H1 (cell line): Measurements from ENCODE around the gene IRGQ. TPM values are rescaled to one million over a fixed set of nuclear protein-coding genes. Genes with fewer than 3 reads are reported as not detected.

ENCODE experiments used
- CTCF ChIA-PET: fragments of 300-600 bp; sonication (Branson Sonifier 250); formaldehyde crosslinking; loops from one replicate; lab custom pipeline; 2021; ENCODE audit not compliant: partially characterized antibody; lab: Charles Lee
- POLR2A ChIA-PET: fragments of 300-600 bp; sonication (Branson Sonifier 250); formaldehyde crosslinking; loops from one replicate; lab custom pipeline; 2021; ENCODE audit warnings: inconsistent platforms; ENCODE audit not compliant: partially characterized antibody; lab: Charles Lee
- DNase-seq, 2 experiments: peaks; one replicate each; pipeline versions ENCODE4 v3.0.0 to v3.0.0-alpha.2; 2010 to 2022; ENCODE audit warnings: low spot score in 2 of 2, low read depth in 1 of 2, mixed read lengths in 1 of 2
- FAIRE-seq: peaks from 2 replicates; lab custom pipeline; 2011; peaks lifted over from hg19 to GRCh38; lab: Jason Lieb, UNC
- H2AFZ ChIP-seq: 2 replicates; pipeline ENCODE4 v1.8.1; 2012; ENCODE audit warnings: low read length, inconsistent platforms
- H2AK5ac ChIP-seq: 2 replicates; pipeline ENCODE4 v1.6.1; 2013; ENCODE audit warnings: low read depth, low read length
- H2BK120ac ChIP-seq: replicated peaks from 2 replicates; pipeline ENCODE3; 2013; ENCODE audit warnings: low read depth, low read length, inconsistent platforms
- H2BK12ac ChIP-seq: 2 replicates; pipeline ENCODE4 v1.6.1; 2013; ENCODE audit warnings: low read depth, low read length
- H2BK15ac ChIP-seq: 2 replicates; pipeline ENCODE4 v1.6.1; 2013; ENCODE audit warnings: low read length
- H2BK20ac ChIP-seq: 2 replicates; pipeline ENCODE4 v1.6.1; 2013; ENCODE audit warnings: low read length
- H2BK5ac ChIP-seq: 2 replicates; pipeline ENCODE4 v1.6.1; 2013; ENCODE audit warnings: low read depth, low read length
- H3K14ac ChIP-seq: 2 replicates; pipeline ENCODE4 v1.6.1; 2013; ENCODE audit warnings: inconsistent platforms; ENCODE audit not compliant: insufficient read length
- H3K18ac ChIP-seq: 2 replicates; pipeline ENCODE4 v1.6.1; 2013; ENCODE audit warnings: low read length; ENCODE audit errors: extremely low read depth
- H3K23ac ChIP-seq: 2 replicates; pipeline ENCODE4 v1.6.1; 2013; ENCODE audit warnings: inconsistent platforms; ENCODE audit not compliant: insufficient read length
- H3K23me2 ChIP-seq: 2 replicates; pipeline ENCODE4 v1.6.1; 2013; ENCODE audit warnings: low read depth, low read length
- H3K27ac ChIP-seq: 2 replicates; pipeline ENCODE4 v1.6.1; 2011; ENCODE audit warnings: low read depth, low read length, inconsistent platforms
- H3K27me3 ChIP-seq, 4 experiments: replicated peaks in 1 of 4; 1 replicate in 1 of 4; 2 replicates in 3 of 4; pipeline versions ENCODE4 v1.6.1 to v1.8.1; 2011 to 2013; ENCODE audit warnings: low read length in 3 of 4, mild to moderate bottlenecking in 3 of 4, inconsistent platforms in 2 of 4, mixed read lengths in 2 of 4, moderate library complexity in 1 of 4; ENCODE audit not compliant: control insufficient read depth in 3 of 4, insufficient read depth in 3 of 4; ENCODE audit errors: extremely low read depth in 1 of 4
- H3K36me3 ChIP-seq, 4 experiments: 2 replicates each; pipeline versions ENCODE4 v1.6.1 to v1.8.1; 2011 to 2013; ENCODE audit warnings: mild to moderate bottlenecking in 4 of 4, low read length in 3 of 4, moderate library complexity in 2 of 4, control low read depth in 1 of 4, inconsistent platforms in 1 of 4; ENCODE audit not compliant: insufficient read depth in 4 of 4, control insufficient read depth in 2 of 4
- H3K4ac ChIP-seq: replicated peaks from 2 replicates; pipeline ENCODE3; 2013; ENCODE audit warnings: low read length, low read depth, mixed read lengths, inconsistent platforms; ENCODE audit not compliant: insufficient read length
- H3K4me1 ChIP-seq, 4 experiments: replicated peaks in 1 of 4; 1 replicate in 1 of 4; 2 replicates in 3 of 4; pipeline versions ENCODE4 v1.6.1 to v1.8.1; 2011 to 2013; ENCODE audit warnings: low read length in 3 of 4, inconsistent platforms in 2 of 4, mixed read lengths in 1 of 4; ENCODE audit not compliant: insufficient read depth in 4 of 4, control insufficient read depth in 3 of 4
- H3K4me2 ChIP-seq, 2 experiments: 2 replicates each; pipeline versions ENCODE4 v1.6.1 to v1.8.1; 2011 to 2013; ENCODE audit warnings: low read depth in 2 of 2, low read length in 2 of 2, control low read depth in 1 of 2, inconsistent platforms in 1 of 2, mild to moderate bottlenecking in 1 of 2; ENCODE audit not compliant: insufficient read depth in 1 of 2
- H3K4me3 ChIP-seq, 4 experiments: fragments of 200-600, 300-600 bp in 1 of 4; sonication (generic), shearing (Covaris generic), sonication (Bioruptor Twin) in 1 of 4; 2 replicates each; pipeline versions ENCODE4 v1.5.1 to v1.8.1; 2011 to 2016; ENCODE audit warnings: low read length in 4 of 4, low read depth in 3 of 4, control low read depth in 2 of 4, inconsistent platforms in 2 of 4, mild to moderate bottlenecking in 2 of 4, mixed read lengths in 1 of 4, moderate library complexity in 1 of 4; ENCODE audit not compliant: insufficient read depth in 2 of 4; ENCODE audit errors: extremely low read depth in 1 of 4
- H3K56ac ChIP-seq: replicated peaks from 2 replicates; pipeline ENCODE3; 2013; ENCODE audit warnings: low read depth, mild to moderate bottlenecking, mixed read lengths, low read length, inconsistent platforms; ENCODE audit not compliant: insufficient read length
- H3K79me1 ChIP-seq: 2 replicates; pipeline ENCODE4 v1.6.1; 2013; ENCODE audit warnings: low read depth, low read length, control low read depth
- H3K79me2 ChIP-seq, 2 experiments: 2 replicates each; pipeline versions ENCODE4 v1.6.1 to v1.8.1; 2012 to 2013; ENCODE audit warnings: low read length in 2 of 2, mild to moderate bottlenecking in 2 of 2, inconsistent platforms in 1 of 2; ENCODE audit not compliant: insufficient read depth in 2 of 2, control insufficient read depth in 1 of 2
- H3K9ac ChIP-seq, 4 experiments: replicated peaks in 1 of 4; 1 replicate in 1 of 4; 2 replicates in 3 of 4; pipeline versions ENCODE4 v1.6.1 to v1.8.1; 2011 to 2013; ENCODE audit warnings: low read depth in 3 of 4, low read length in 3 of 4, control low read depth in 2 of 4, mild to moderate bottlenecking in 2 of 4, moderate library complexity in 2 of 4, inconsistent platforms in 1 of 4; ENCODE audit errors: extremely low read depth in 1 of 4
- H3K9me3 ChIP-seq, 2 experiments: 2 replicates each; pipeline versions ENCODE4 v1.6.1 to v1.8.1; 2012 to 2013; ENCODE audit warnings: mild to moderate bottlenecking in 2 of 2, moderate library complexity in 2 of 2, control low read depth in 1 of 2, inconsistent platforms in 1 of 2, low read depth in 1 of 2, low read length in 1 of 2, mixed read lengths in 1 of 2; ENCODE audit not compliant: insufficient read depth in 2 of 2
- H4K20me1 ChIP-seq, 2 experiments: replicated peaks in 1 of 2; 2 replicates each; pipeline versions ENCODE3 to v1.8.1; 2011 to 2013; ENCODE audit warnings: inconsistent platforms in 2 of 2, low read length in 2 of 2, mild to moderate bottlenecking in 1 of 2; ENCODE audit not compliant: insufficient read depth in 2 of 2, control insufficient read depth in 1 of 2
- H4K5ac ChIP-seq: 2 replicates; pipeline ENCODE4 v1.6.1; 2013; ENCODE audit warnings: low read length, low read depth, mixed read lengths, inconsistent platforms; ENCODE audit not compliant: insufficient read length
- H4K8ac ChIP-seq: 2 replicates; pipeline ENCODE4 v1.8.0; 2013; ENCODE audit warnings: mild to moderate bottlenecking, moderate library complexity, low read length, inconsistent platforms; ENCODE audit not compliant: insufficient read depth; ENCODE audit errors: extremely low read depth
- H4K91ac ChIP-seq: replicated peaks from 2 replicates; pipeline ENCODE3; 2013; ENCODE audit warnings: low read length, mixed read lengths, inconsistent platforms; ENCODE audit not compliant: insufficient read length
- WGBS, 2 experiments: shearing (Covaris generic) in 1 of 2; methylation state at CpG; one replicate each; pipeline versions ENCODE4 v1.1.6 to v1.1.7; 2013 to 2015; ENCODE audit warnings: low lambda C conversion rate in 2 of 2, mixed read lengths in 2 of 2, inconsistent platforms in 1 of 2, low coverage in 1 of 2, missing lambda C conversion rate in 1 of 2; ENCODE audit not compliant: insufficient replicate concordance in 2 of 2, insufficient coverage in 1 of 2, insufficient read length in 1 of 2; ENCODE audit errors: extremely low coverage in 1 of 2, missing lambda C conversion rate in 1 of 2; 5-methylcytosine and 5-hydroxymethylcytosine counted together
- polyA plus RNA-seq, 7 experiments: library from polyadenylated mRNA; depleted of rRNA in 3 of 7; stranded (reverse) in 5 of 7; unstranded in 2 of 7; fragments of >200 nt in 5 of 7; fragments of 200-250 nt in 2 of 7; gene quantifications; 1 replicate in 5 of 7; 2 replicates in 1 of 7; 4 replicates in 1 of 7; pipeline versions ENCODE4 v1.2.1 to v1.2.3, GENCODE V29; 2011 to 2013; ENCODE audit warnings: missing spikeins in 2 of 7, mixed read lengths in 2 of 7
- total RNA-seq: library from RNA; stranded (reverse); fragmentation: NEBNext Ultra II Directional; extraction: Animal tissue kit (Norgen Biotek cat#: 25700); gene quantifications from 2 replicates; pipeline ENCODE4 v1.2.1, GENCODE V29; 2021

IRGQ gene
- total and polyA plus RNA-seq, 2 of the 8 experiments (the other 6 are each of a cell fraction or from before 2014, with no cell fraction given), result 16.0 to 42.9 TPM

DNA sequence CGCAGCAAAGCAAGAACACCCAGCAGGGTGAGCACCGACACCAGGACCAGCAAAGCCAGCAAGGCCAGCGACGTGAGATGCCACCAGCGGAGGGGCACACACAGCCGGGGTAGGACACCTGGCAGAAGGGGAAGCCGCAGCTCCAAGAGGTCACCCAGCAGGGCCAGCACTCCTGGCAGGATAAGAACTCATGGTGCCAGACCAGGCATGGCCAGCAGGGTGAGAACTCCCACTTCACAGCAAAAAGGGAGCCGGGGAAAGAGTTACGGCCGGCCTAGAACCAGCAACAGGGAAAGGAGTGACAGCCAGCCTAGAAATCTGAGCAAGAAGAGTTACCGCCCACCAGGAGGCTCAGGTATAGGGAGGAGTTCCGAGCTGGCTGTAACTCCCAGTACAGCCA, 16.4 kb upstream of the IRGQ start:
- no peaks in the 10 kb centered on the region; a peak in 1 of 4 replicates for H3K9me3 ChIP-seq
- H3K56ac ChIP-seq, result no peak overlapping the region
- H3K27me3 ChIP-seq, result no peaks in the 10 kb centered on the region
- no peak overlapping the region for H4K5ac ChIP-seq
- peaks cover 7% of the 10 kb centered on the region; the same call in 1 of the 2 replicates for H3K79me1 ChIP-seq
- no peak for DNase-seq
- no peak for FAIRE-seq
- H3K79me2 ChIP-seq, result peaks cover 0 to 9% of the 10 kb centered on the region in 2 experiments; a peak in 2 of 4 replicates
- no peak overlapping the region for H3K4ac ChIP-seq
- H3K18ac ChIP-seq, result no peak overlapping the region
- no peak overlapping the region for H2BK15ac ChIP-seq
- H3K4me1 ChIP-seq, result no peaks in the 10 kb centered on the region
- POLR2A ChIA-PET, result interaction anchor here (1.8 kb wide), 1 partner anchor 12 kb away, joined by 6 read pairs; no protein-coding TSS in a partner anchor
- H3K4me3 ChIP-seq, result no peak overlapping the region
- no peak overlapping the region for H2BK120ac ChIP-seq
- H3K23me2 ChIP-seq, result no peaks in the 10 kb centered on the region
- no peak overlapping the region for H2BK12ac ChIP-seq
- H2BK5ac ChIP-seq, result no peak overlapping the region
- no peak overlapping the region for H3K27ac ChIP-seq
- H2AK5ac ChIP-seq, result no peak overlapping the region
- no peak overlapping the region; the same call in 1 of the 2 replicates for H4K8ac ChIP-seq
- no peak overlapping the region for H4K91ac ChIP-seq
- no peak overlapping the region for H3K14ac ChIP-seq
- no peak overlapping the region for H2BK20ac ChIP-seq
- H2AFZ ChIP-seq, result no peak overlapping the region
- H3K23ac ChIP-seq, result no peak overlapping the region
- H4K20me1 ChIP-seq, result peaks cover 0 to 8% of the 10 kb centered on the region in 2 experiments
- CTCF ChIA-PET, result interaction anchor here (1.2 to 1.8 kb wide), 2 partner anchors 13 to 26 kb away, joined by 3 to 9 read pairs; no protein-coding TSS in a partner anchor
- WGBS, 2 experiments, result 89% methylated on average over 12 of the region's 12 CpGs; no CpG with 5 or more reads in 1 of the 2 experiments
- H3K9ac ChIP-seq, result no peak overlapping the region
- no peak overlapping the region for H3K4me2 ChIP-seq
- H3K36me3 ChIP-seq, result peaks cover 0 to 4% (median 1%) of the 10 kb centered on the region in 4 experiments; a peak in 2 of 8 replicates
